HG03108 (cell line): ENCODE results near the gene KRTAP13-1.

Source experiments
- ATAC-seq: cut with Tn5 transposase; IDR thresholded peaks from one replicate; pipeline ENCODE4 v1.9.1; 2021; ENCODE audit warnings: moderate library complexity; ENCODE audit not compliant: unreplicated experiment

Gene KRTAP13-1, protein sequence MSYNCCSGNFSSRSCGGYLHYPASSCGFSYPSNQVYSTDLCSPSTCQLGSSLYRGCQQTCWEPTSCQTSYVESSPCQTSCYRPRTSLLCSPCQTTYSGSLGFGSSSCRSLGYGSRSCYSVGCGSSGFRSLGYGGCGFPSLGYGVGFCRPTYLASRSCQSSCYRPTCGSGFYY

DNA sequence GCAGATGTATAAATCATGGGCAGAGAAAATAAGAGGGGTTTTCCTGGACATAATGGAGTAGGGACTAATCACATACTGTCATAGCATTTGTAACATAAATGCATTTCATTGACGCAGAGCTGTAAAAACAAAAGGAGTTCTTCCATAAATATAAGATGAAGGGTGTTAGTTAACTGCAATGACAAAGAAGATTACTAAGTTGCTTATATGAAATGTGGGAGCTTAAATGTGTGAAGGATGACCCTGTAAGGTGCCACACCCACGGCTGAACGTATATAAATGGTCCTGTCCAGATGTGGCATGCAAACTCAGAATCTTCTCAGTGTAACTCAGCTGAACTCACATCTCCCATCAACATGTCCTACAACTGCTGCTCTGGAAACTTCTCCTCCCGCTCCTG is at the start of gene KRTAP13-1:
Gene KRTAP13-1 (plus strand): TSS at position 301 of the 400 bp plus-strand sequence. CDS start 56 bp downstream, at position 357.
- no peak for ATAC-seq

- ATAC-seq, result no peak
Observed at GRCh38 chr21:30348506-30348905, 47.3 kb upstream of the KRTAP13-1 start, which contains the start of gene KRTAP23-1. Gene KRTAP23-1 (minus strand): TSS chr21:30348606. CDS start chr21:30348606, 0 bp downstream.

DNA sequence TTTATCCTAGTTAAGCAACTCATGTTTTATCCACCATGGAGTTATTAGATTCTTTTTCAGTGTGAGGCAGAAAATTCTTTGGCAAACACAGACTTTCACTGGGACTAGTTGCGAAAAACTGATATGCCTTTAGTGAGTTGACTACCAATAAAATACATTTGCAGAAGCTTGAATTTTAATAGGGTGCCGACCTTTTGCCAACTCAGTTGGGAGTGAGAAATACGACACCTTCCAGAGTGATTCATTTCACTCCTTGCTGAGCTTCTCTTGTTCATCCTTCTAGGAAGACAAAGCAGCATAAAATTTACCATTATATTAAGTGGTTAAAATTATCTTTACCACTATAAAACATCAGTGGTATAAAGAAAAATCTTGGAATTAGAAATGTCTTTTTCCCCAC is 46.3 kb upstream of the KRTAP13-1 start:
- no peak for ATAC-seq

DNA sequence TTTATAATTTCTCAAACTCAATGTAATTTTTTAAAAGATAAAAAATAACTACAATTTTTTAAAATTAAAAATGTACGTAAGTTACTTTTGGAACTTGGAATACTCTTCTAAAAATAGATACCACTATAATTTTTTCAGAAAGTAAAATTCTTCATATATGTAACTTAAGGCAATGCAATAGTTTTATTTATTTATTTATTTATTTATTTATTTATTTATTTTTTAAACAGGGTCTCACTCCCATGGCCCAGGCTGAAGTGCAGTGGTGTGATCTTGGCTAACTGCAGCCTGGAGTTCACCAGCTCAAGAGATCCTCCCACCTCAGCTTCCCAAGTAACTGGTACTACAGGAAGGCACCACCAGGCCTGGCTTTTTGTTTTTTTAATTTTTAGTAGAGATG is 44.3 kb upstream of the KRTAP13-1 start:
- ATAC-seq, result no peak

GRCh38 chr21:30354308-30355005 is 41.4 kb upstream of the KRTAP13-1 start:
- no peak for ATAC-seq

GRCh38 chr21:30355906-30356305 is 39.9 kb upstream of the KRTAP13-1 start:
- no peak for ATAC-seq

DNA sequence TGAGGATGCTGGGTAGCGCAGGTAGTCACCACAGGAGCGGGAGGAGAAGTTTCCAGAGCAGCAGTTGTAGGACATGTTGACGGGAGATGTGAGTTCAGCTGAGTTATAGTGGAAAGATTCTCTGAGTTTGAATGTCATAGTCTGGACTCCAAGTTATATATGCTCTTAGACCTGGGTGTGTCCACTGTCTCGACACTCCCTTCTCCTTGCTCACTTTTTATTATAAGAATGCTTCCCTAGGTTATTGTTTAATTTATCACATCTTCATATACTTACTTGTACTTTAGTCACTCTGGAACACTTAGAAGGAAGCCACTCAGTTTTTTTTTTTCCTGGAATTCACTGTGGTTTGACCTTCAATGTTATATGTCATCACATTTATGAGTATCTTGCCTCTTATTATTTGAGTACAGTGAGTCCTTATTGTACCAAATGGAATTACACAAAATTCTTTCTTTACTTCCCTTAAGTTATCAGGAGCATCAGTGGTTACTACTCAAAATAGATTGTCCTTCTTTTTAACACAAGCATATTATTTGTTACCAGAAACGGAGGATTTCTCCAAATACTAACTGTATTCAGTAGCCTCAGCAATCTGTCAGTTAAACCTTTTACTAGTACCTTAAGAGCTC is 23.6 kb upstream of the KRTAP13-1 start, which contains the start of gene KRTAP13-2:
Gene KRTAP13-2 (minus strand): TSS at position 133 of the 632 bp plus-strand sequence. CDS start 58 bp downstream, at position 75.
- no peak for ATAC-seq

- ATAC-seq, result no peak
Observed at GRCh38 chr21:30382201-30382600, 13.6 kb upstream of the KRTAP13-1 start.

- no peak for ATAC-seq
Observed at GRCh38 chr21:30391492-30392025, 4.3 kb upstream of the KRTAP13-1 start.

GRCh38 chr21:30408782-30409494 is 13.1 kb downstream of the KRTAP13-1 start:
- ATAC-seq, result no peak

- no peak for ATAC-seq
Observed at GRCh38 chr21:30415993-30416392, 20.2 kb downstream of the KRTAP13-1 start.

GRCh38 chr21:30425826-30426225 is 30.0 kb downstream of the KRTAP13-1 start, which contains the start of gene KRTAP13-3:
Gene KRTAP13-3 (minus strand): TSS chr21:30425926. CDS start chr21:30425912, 14 bp downstream.
- ATAC-seq, result no peak

GRCh38 chr21:30426731-30427130 is 30.9 kb downstream of the KRTAP13-1 start:
- ATAC-seq, result no peak

GRCh38 chr21:30430170-30430655 is 34.4 kb downstream of the KRTAP13-1 start, which contains the start of gene KRTAP13-4:
Gene KRTAP13-4 (plus strand): TSS chr21:30430220. CDS start chr21:30430276, 56 bp downstream.
- ATAC-seq, result no peak

DNA sequence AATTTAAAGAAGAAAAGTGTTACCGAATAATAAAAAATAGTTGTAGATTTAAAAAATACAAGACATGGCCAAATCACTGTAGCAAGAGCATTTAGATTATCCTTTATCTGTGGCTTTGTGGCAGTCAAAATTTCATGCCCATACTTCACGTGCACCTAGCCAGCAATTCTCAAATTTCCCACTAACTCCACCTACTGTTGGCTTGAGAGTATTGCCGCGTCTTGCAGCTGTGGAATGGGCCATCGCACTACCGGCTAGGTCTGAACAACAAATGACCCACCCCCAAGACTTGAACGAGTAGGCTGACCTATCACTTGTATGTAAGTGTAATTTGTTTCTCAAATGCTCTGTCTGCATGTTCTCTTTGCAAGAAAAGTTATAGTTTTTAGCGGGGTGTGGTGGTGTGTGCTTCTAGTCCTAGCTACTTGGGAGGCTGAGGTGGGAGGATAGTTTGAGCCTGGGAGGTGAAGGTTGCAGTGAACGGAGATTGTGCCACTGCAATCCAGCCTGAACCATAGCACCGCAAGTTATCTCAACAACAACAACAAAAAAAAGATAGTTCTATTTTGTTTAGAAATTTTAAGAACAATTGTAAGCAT is 38.3 kb downstream of the KRTAP13-1 start:
- ATAC-seq, result no peak

GRCh38 chr21:30437010-30437565 is 41.3 kb downstream of the KRTAP13-1 start:
- no peak for ATAC-seq

DNA sequence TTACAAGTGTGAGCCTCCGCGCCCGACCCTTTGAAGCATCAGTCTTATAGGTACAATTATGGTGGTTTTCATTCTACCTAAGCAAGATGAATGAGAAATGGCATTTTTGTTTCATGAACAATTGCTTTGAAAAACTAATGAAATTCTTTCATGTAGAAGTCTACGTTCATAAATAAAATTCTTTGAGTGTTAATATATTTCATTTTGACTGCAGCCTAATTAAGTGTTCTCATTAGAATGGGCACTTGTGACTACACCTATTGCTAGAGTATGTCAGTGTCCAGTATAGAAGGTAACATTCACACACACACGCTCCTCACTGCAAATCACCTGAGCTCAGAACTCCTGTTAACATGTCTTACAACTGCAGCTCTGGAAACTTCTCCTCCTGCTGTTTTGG is 44.1 kb downstream of the KRTAP13-1 start, which contains the start of gene KRTAP15-1:
Gene KRTAP15-1 (plus strand): TSS at position 301 of the 400 bp plus-strand sequence. CDS start 53 bp downstream, at position 354.
- no peak for ATAC-seq

DNA sequence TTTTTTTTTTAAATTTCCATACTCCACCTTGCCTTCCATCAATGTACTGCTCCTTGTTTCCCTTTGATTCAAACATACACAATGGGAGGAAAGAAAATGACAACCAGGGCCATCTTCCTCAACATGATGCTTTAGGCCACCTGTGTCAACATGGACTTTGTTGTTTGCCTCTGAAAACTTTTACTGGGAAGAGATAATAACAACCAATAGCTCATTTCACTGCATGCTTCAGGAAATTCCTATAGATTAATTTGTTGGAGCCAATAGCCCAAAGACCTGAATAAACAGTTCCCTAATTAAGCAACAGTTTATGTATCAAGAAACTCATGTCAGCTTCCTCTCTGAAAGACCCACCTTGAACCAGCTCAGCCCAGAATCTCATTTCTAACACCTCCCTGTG is 47.4 kb downstream of the KRTAP13-1 start:
- no peak for ATAC-seq

- ATAC-seq, result no peak
Observed at GRCh38 chr21:30444204-30444603, 48.4 kb downstream of the KRTAP13-1 start.
